Neural cell (in vitro differentiated cells): ENCODE data around the gene USP6NL. TPM values are rescaled to one million over a fixed set of nuclear protein-coding genes. Genes with fewer than 3 reads are reported as not detected.

Experiments
- H2AFZ ChIP-seq: fragments of 200-600, 300-800 bp; sonication (generic), shearing (Covaris generic); 2 replicates; pipeline ENCODE4 v1.6.0; 2014; ENCODE audit warnings: low read depth, mild to moderate bottlenecking, antibody characterized with exemption, low read length, moderate library complexity
- H3F3A ChIP-seq: fragments of 200-600 bp; shearing (Covaris generic); 2 replicates; pipeline ENCODE4 v1.6.1; 2016; ENCODE audit warnings: mild to moderate bottlenecking, moderate library complexity, mixed read lengths, antibody characterized with exemption, low read length; ENCODE audit not compliant: insufficient read depth, poor library complexity, severe bottlenecking
- H3K27ac ChIP-seq: fragments of 200-600, 300-800 bp; sonication (generic), shearing (Covaris generic); 2 replicates; pipeline ENCODE4 v1.5.1; 2014; ENCODE audit warnings: mild to moderate bottlenecking, low read length, moderate library complexity
- H3K27me3 ChIP-seq: fragments of 300-800, 200-600 bp; sonication (generic), shearing (Covaris generic); 2 replicates; pipeline ENCODE4 v1.6.0; 2014; ENCODE audit warnings: mild to moderate bottlenecking, low read depth, low read length, moderate library complexity; ENCODE audit not compliant: insufficient read depth
- H3K36me3 ChIP-seq: fragments of 300-800, 200-600 bp; sonication (generic), shearing (Covaris generic); 2 replicates; pipeline ENCODE4 v1.5.1; 2014; ENCODE audit warnings: mild to moderate bottlenecking, antibody characterized with exemption, low read length, moderate library complexity; ENCODE audit not compliant: insufficient read depth
- H3K4me2 ChIP-seq: fragments of 300-800, 200-600 bp; sonication (generic), shearing (Covaris generic); 2 replicates; pipeline ENCODE4 v1.6.0; 2014; ENCODE audit warnings: mild to moderate bottlenecking, low read length
- H3K4me3 ChIP-seq: fragments of 300-800, 200-600 bp; sonication (generic), shearing (Covaris generic); 2 replicates; pipeline ENCODE4 v1.5.1; 2014; ENCODE audit warnings: mild to moderate bottlenecking, low read length, moderate library complexity
- H3K79me2 ChIP-seq: fragments of 200-600 bp; shearing (Covaris generic); replicated peaks from 2 replicates; pipeline ENCODE4 v1.6.0; 2014; ENCODE audit warnings: mild to moderate bottlenecking, low read length, moderate library complexity; ENCODE audit not compliant: insufficient read depth
- H3K9ac ChIP-seq: fragments of 300-800, 200-600 bp; sonication (generic), shearing (Covaris generic); 2 replicates; pipeline ENCODE4 v1.6.1; 2016; ENCODE audit warnings: mild to moderate bottlenecking, low read length, mixed read lengths
- H3K9me2 ChIP-seq: fragments of 200-600 bp; shearing (Covaris generic); 2 replicates; pipeline ENCODE4 v1.6.1; 2016; ENCODE audit warnings: mild to moderate bottlenecking, low read length, mixed read lengths; ENCODE audit not compliant: insufficient read depth
- H3K9me3 ChIP-seq: fragments of 200-600, 300-800 bp; sonication (generic), shearing (Covaris generic); 2 replicates; pipeline ENCODE4 v1.6.1; 2016; ENCODE audit warnings: mild to moderate bottlenecking, mixed run types, low read length, moderate library complexity, mixed read lengths
- H4K20me1 ChIP-seq: fragments of 200-600 bp; shearing (Covaris generic); 2 replicates; pipeline ENCODE4 v1.6.1; 2016; ENCODE audit warnings: mild to moderate bottlenecking, mixed run types; ENCODE audit not compliant: insufficient read depth
- CTCF ChIP-seq: fragments of 450-650 bp; IDR thresholded peaks from 2 replicates; pipeline ENCODE4 v1.5.1; 2014; ENCODE audit warnings: antibody characterized with exemption, mild to moderate bottlenecking, moderate library complexity; ENCODE audit not compliant: poor library complexity, severe bottlenecking
- EP300 ChIP-seq: fragments of 450-650 bp; conservative IDR thresholded peaks from 2 replicates; pipeline ENCODE4 v1.6.1; 2014; ENCODE audit warnings: antibody characterized with exemption, mild to moderate bottlenecking, moderate library complexity; ENCODE audit not compliant: poor library complexity, severe bottlenecking
- EZH2 ChIP-seq: fragments of 200-600, 300-800 bp; shearing (Covaris generic), sonication (generic); IDR thresholded peaks from 2 replicates; pipeline ENCODE4 v1.6.1; 2014; ENCODE audit warnings: antibody characterized with exemption, low read length, borderline replicate concordance, mild to moderate bottlenecking; ENCODE audit not compliant: insufficient read depth, poor library complexity, severe bottlenecking
- MXI1 ChIP-seq: fragments of 450-650 bp; conservative IDR thresholded peaks from 2 replicates; pipeline ENCODE4 v1.6.1; 2014; ENCODE audit warnings: antibody characterized with exemption, mild to moderate bottlenecking; ENCODE audit not compliant: poor library complexity, severe bottlenecking
- POLR2AphosphoS5 ChIP-seq: IDR thresholded peaks from 2 replicates; pipeline ENCODE4 v1.6.1; 2012
- RAD21 ChIP-seq: fragments of 450-650 bp; conservative IDR thresholded peaks from 2 replicates; pipeline ENCODE4 v1.6.1; 2014; ENCODE audit warnings: antibody characterized with exemption, mild to moderate bottlenecking, moderate library complexity
- REST ChIP-seq: IDR thresholded peaks from 2 replicates; pipeline ENCODE4 v1.6.1; 2012; ENCODE audit warnings: borderline replicate concordance
- SMC3 ChIP-seq: fragments of 450-650 bp; conservative IDR thresholded peaks from 2 replicates; pipeline ENCODE4 v1.6.1; 2014; ENCODE audit warnings: antibody characterized with exemption, mild to moderate bottlenecking, moderate library complexity; ENCODE audit not compliant: poor library complexity
- TAF1 ChIP-seq: IDR thresholded peaks from 2 replicates; pipeline ENCODE4 v1.6.1; 2012; ENCODE audit warnings: low read depth
- polyA plus RNA-seq: library from polyadenylated mRNA; depleted of rRNA; stranded (reverse); fragments of >200 nt; gene quantifications from 2 replicates; pipeline ENCODE4 v1.2.3, GENCODE V29; 2014

The USP6NL gene
- polyA plus RNA-seq, 1 donor from 2014 or later = 39.9 TPM

GRCh38 chr10:11425676-11426075, 185.8 kb downstream of the USP6NL start:
- TF ChIP-seq MXI1 = no peak
- TF ChIP-seq SMC3 = no peak
- TF ChIP-seq EZH2 = no peak
- TF ChIP-seq EP300 = no peak
- no peak for TF ChIP-seq POLR2AphosphoS5
- Histone ChIP-seq H3K36me3 (no peaks in the 10 kb centered on the region), H3F3A (no peaks in the 10 kb centered on the region), H3K79me2 (no peaks in the 10 kb centered on the region), H3K9me3 (no peaks in the 10 kb centered on the region), H3K27me3 (no peaks in the 10 kb centered on the region), H3K9ac (no peak overlapping the region), H3K27ac (peak overlapping the region; percentile 50), H3K4me2 (no peak overlapping the region), H4K20me1 (no peaks in the 10 kb centered on the region), H2AFZ (no peak overlapping the region), H3K4me3 (no peak overlapping the region), H3K9me2 (no peaks in the 10 kb centered on the region)

- H2AFZ ChIP-seq = peak overlapping the region; percentile 17
- no peaks in the 10 kb centered on the region for H3F3A ChIP-seq
- TF ChIP-seq REST = no peak
- no peak for TF ChIP-seq RAD21
- TF ChIP-seq SMC3 = no peak
- no peak for TF ChIP-seq EP300
- TF ChIP-seq POLR2AphosphoS5 = no peak
- peak overlapping the region; percentile 50 for H3K27ac ChIP-seq
- H3K79me2 ChIP-seq = no peaks in the 10 kb centered on the region
- H3K36me3 ChIP-seq = no peaks in the 10 kb centered on the region
- no peaks in the 10 kb centered on the region for H3K9me2 ChIP-seq
- H4K20me1 ChIP-seq = no peaks in the 10 kb centered on the region
- H3K9me3 ChIP-seq = no peaks in the 10 kb centered on the region
- no peak overlapping the region for H3K9ac ChIP-seq
- no peak overlapping the region for H3K4me3 ChIP-seq
- no peaks in the 10 kb centered on the region for H3K27me3 ChIP-seq
- no peak overlapping the region for H3K4me2 ChIP-seq
Observed at GRCh38 chr10:11425296-11425610, 186.2 kb downstream of the USP6NL start.

GRCh38 chr10:11424456-11425295, 186.8 kb downstream of the USP6NL start:
- peak overlapping the region; percentile 50 for H3K27ac ChIP-seq
- H2AFZ ChIP-seq = peak overlapping the region; percentile 17
- H3K36me3 ChIP-seq = no peaks in the 10 kb centered on the region
- no peaks in the 10 kb centered on the region for H3K9me2 ChIP-seq
- H3K27me3 ChIP-seq = no peaks in the 10 kb centered on the region
- H3K4me3 ChIP-seq = no peak overlapping the region
- H3F3A ChIP-seq = no peaks in the 10 kb centered on the region
- no peaks in the 10 kb centered on the region for H3K9me3 ChIP-seq
- H3K9ac ChIP-seq = no peak overlapping the region
- no peak for TF ChIP-seq EP300
- TF ChIP-seq CTCF = peak; percentile 51
- no peak for TF ChIP-seq RAD21
- peak; percentile 26 for TF ChIP-seq SMC3
- TF ChIP-seq REST = no peak
- TF ChIP-seq POLR2AphosphoS5 = no peak
- TF ChIP-seq TAF1 = no peak
- TF ChIP-seq MXI1 = no peak
- no peak for TF ChIP-seq EZH2
- no peaks in the 10 kb centered on the region for H3K79me2 ChIP-seq
- no peaks in the 10 kb centered on the region for H4K20me1 ChIP-seq
- H3K4me2 ChIP-seq = no peak overlapping the region
